CD4-positive, alpha-beta memory T cell (primary cell): ENCODE data around the gene ZNF79. TPM values are rescaled to one million over a fixed set of nuclear protein-coding genes. Genes with fewer than 3 reads are reported as not detected.

ENCODE experiments used
- CTCF ChIA-PET: fragments of 350-600 bp; sonication (Branson Sonifier 250); formaldehyde crosslinking; loops from one replicate; lab custom pipeline; 2021; ENCODE audit warnings: inconsistent platforms; ENCODE audit not compliant: partially characterized antibody; lab: Charles Lee
- POLR2A ChIA-PET: fragments of 350-600 bp; sonication (Branson Sonifier 250); formaldehyde crosslinking; loops from one replicate; lab custom pipeline; 2021; ENCODE audit not compliant: partially characterized antibody; lab: Charles Lee
- DNase-seq, 5 donors: peaks; one replicate each; pipeline versions ENCODE4 v3.0.0 to v3.0.0-alpha.2; 2020 to 2022; ENCODE audit warnings: mixed read lengths in 1 of 5
- H3K27ac ChIP-seq: one replicate; pipeline ENCODE4 v1.7.0; 2013; ENCODE audit warnings: low read depth, low read length
- H3K27me3 ChIP-seq: 2 replicates; pipeline ENCODE4 v1.7.0; 2013; ENCODE audit warnings: mild to moderate bottlenecking, low read length, moderate library complexity; ENCODE audit not compliant: insufficient read depth
- H3K36me3 ChIP-seq: 2 replicates; pipeline ENCODE4 v1.7.0; 2013; ENCODE audit warnings: mild to moderate bottlenecking, low read length, moderate library complexity; ENCODE audit not compliant: insufficient read depth
- H3K4me1 ChIP-seq: 2 replicates; pipeline ENCODE4 v1.7.0; 2013; ENCODE audit warnings: mild to moderate bottlenecking, low read length, moderate library complexity; ENCODE audit not compliant: insufficient read depth
- H3K4me3 ChIP-seq, 2 donors: one replicate each; pipeline ENCODE4 v1.7.0; 2013; ENCODE audit warnings: low read length in 2 of 2, mild to moderate bottlenecking in 1 of 2
- H3K9me3 ChIP-seq, 2 donors: one replicate each; pipeline ENCODE4 v1.7.0; 2013; ENCODE audit warnings: low read length in 2 of 2, control low read depth in 1 of 2; ENCODE audit not compliant: control insufficient read depth in 1 of 2
- H3K27ac Mint-ChIP-seq, 7 donors: one replicate each; pipeline ENCODE4 v1.8.0; 2020 to 2021; ENCODE audit warnings: mixed read lengths in 7 of 7, mild to moderate bottlenecking in 6 of 7, inconsistent platforms in 3 of 7, moderate library complexity in 3 of 7
- H3K27me3 Mint-ChIP-seq, 2 donors: one replicate each; pipeline ENCODE4 v1.8.0; 2020 to 2021; ENCODE audit warnings: mixed read lengths in 2 of 2
- H3K36me3 Mint-ChIP-seq, 2 donors: one replicate each; pipeline ENCODE4 v1.8.0; 2020 to 2021; ENCODE audit warnings: mixed read lengths in 2 of 2, inconsistent platforms in 1 of 2, mild to moderate bottlenecking in 1 of 2
- H3K4me1 Mint-ChIP-seq, 4 donors: one replicate each; pipeline ENCODE4 v1.8.0; 2020 to 2021; ENCODE audit warnings: mixed read lengths in 4 of 4, mild to moderate bottlenecking in 1 of 4
- H3K4me3 Mint-ChIP-seq, 8 donors: one replicate each; pipeline ENCODE4 v1.8.0; 2020 to 2021; ENCODE audit warnings: mixed read lengths in 8 of 8, mild to moderate bottlenecking in 7 of 8, moderate library complexity in 6 of 8, inconsistent platforms in 3 of 8
- H3K9me3 Mint-ChIP-seq, 8 donors: one replicate each; pipeline ENCODE4 v1.8.0; 2020 to 2021; ENCODE audit warnings: mixed read lengths in 8 of 8, mild to moderate bottlenecking in 5 of 8, inconsistent platforms in 3 of 8, moderate library complexity in 1 of 8
- intact Hi-C: fragments of 100-400 bp; cut with micrococcal nuclease; formaldehyde crosslinking; loops from one replicate; pipeline ENCODE4 v1.15.1; 2023
- polyA plus RNA-seq, 2 donors: library from polyadenylated mRNA; unstranded; fragments of 300-500 nt; fragmentation: Illumina TruSeq; gene quantifications; one replicate each; pipeline ENCODE4 v1.2.3, GENCODE V29; 2021
- total RNA-seq, 2 experiments: library from RNA; stranded (reverse); gene quantifications; one replicate each; pipeline ENCODE4 v1.2.3, GENCODE V29; 2021

ZNF79 gene
- total and polyA plus RNA-seq, 4 experiments from 2014 or later = 1.0 to 22.5 (median 14.0) TPM

DNA sequence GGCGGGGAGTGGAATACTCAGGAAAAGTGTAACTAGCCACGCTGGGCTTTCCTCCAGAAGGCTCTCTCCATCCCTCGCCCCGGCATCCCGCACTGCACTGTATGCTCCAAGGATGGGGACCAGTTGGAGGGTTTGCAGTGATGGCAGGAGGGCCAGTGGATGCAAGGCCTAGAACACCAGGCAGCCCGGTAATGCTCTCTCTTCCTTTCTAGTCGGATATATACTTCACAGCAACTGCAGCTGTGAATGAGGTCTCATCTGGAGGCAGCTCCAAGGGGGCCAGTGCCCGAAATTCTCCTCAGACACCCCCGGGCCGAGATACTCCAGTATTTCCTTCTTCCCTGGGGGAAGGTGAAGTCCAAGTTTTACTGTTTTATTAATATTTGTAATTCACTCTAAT is 37.2 kb upstream of the ZNF79 start:
- no peak for DNase-seq
- H3K27ac Mint-ChIP-seq = peak overlapping the region in 1 of 7 donors; percentile 58
- H3K27me3 ChIP-seq = peaks cover 54% of the 10 kb centered on the region
- no peak overlapping the region for H3K4me3 ChIP-seq
- no peaks in the 10 kb centered on the region for H3K36me3 Mint-ChIP-seq
- peaks cover 17 to 18% (median 17%) of the 10 kb centered on the region in 4 donors for H3K4me1 Mint-ChIP-seq
- no peaks in the 10 kb centered on the region for H3K36me3 ChIP-seq
- H3K27ac ChIP-seq = no peak overlapping the region
- H3K27me3 Mint-ChIP-seq = peaks cover 55 to 59% of the 10 kb centered on the region in 2 donors
- ChIA-PET CTCF (interaction anchor here (2.2 kb wide), 1 partner anchor 10 kb away, joined by 7 read pairs; the partner anchor contains the start of gene SLC2A8), POLR2A (interaction anchor here (0.8 to 3.6 kb wide), 3 partner anchors 10 to 162 kb away, joined by 3 to 30 read pairs (median 3); partner anchors contain the start of genes LRSAM1, RPL12 and SLC2A8)
- no peak overlapping the region for H3K4me3 Mint-ChIP-seq
- peaks cover 23% of the 10 kb centered on the region for H3K4me1 ChIP-seq
- H3K9me3 Mint-ChIP-seq = peaks cover 0 to 2% (median 0%) of the 10 kb centered on the region in 8 donors
- H3K9me3 ChIP-seq = no peaks in the 10 kb centered on the region
- intact Hi-C loops = no loop called here

DNA sequence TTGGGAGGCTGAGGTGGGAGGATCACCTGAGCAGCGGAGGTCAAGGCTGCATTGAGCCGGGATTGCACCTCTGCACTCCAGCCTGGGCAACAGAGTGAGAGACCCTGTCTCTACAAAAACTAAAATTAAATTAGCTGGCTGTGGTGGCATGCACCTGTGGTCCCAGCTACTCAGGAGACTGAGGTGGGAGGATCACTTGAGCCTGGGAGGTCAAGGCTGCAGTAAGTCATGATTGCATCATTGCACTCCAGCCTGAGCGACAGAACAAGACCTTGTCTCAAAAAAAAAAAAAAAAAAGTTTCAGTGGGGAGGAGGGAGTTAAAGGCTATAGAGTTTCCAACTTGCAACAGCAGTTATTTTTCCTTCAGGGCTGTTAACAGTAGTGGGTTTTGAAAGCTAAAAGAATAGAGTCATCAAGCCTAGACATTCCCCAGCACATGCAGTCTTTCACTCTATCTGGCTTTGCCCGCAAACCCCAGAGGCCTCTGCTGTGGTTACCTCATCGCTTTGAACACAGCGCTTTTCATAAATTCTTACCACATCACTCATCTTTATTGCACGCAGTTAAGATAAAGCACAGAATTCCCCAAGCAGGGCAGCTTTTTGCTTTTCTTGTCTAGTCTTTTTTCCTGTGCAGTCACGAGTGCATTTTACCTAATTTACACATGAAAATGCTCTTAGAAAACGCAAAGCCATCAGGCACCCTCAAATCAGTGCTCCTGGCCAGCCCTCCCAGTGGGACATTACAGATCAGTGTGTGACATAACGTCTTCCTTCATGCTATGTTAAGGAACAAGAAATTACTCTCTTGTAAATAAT is 35.9 kb upstream of the ZNF79 start:
- H3K4me3 ChIP-seq = no peak overlapping the region
- POLR2A ChIA-PET = interaction anchor here (1.2 to 3.6 kb wide), 5 partner anchors 9 to 402 kb away, joined by 3 to 30 read pairs (median 7); partner anchors contain the start of genes LRSAM1, RPL12 and SLC2A8
- intact Hi-C loops = loop anchor here (1.0 to 2.0 kb wide), 4 partner anchors 8 to 402 kb away; partner anchors contain the start of genes LRSAM1, RPL12 and ZNF79
- peaks cover 0 to 2% (median 0%) of the 10 kb centered on the region in 8 donors for H3K9me3 Mint-ChIP-seq
- peak; percentile 90 to 95 (median 93) for DNase-seq
- peaks cover 23% of the 10 kb centered on the region for H3K4me1 ChIP-seq
- peak overlapping the region; percentile 39 to 93 (median 82) for H3K27ac Mint-ChIP-seq
- peaks cover 56 to 65% of the 10 kb centered on the region in 2 donors for H3K27me3 Mint-ChIP-seq
- no peaks in the 10 kb centered on the region for H3K36me3 ChIP-seq
- no peaks in the 10 kb centered on the region for H3K9me3 ChIP-seq
- peaks cover 66% of the 10 kb centered on the region for H3K27me3 ChIP-seq
- H3K36me3 Mint-ChIP-seq = no peaks in the 10 kb centered on the region
- H3K4me3 Mint-ChIP-seq = peak overlapping the region in 6 of 8 donors; percentile 40 to 69 (median 54)
- CTCF ChIA-PET = interaction anchor here (0.7 to 2.2 kb wide), 2 partner anchors 9 to 46 kb away, joined by 4 to 7 read pairs; partner anchors contain the start of gene SLC2A8
- H3K4me1 Mint-ChIP-seq = peaks cover 17 to 18% (median 18%) of the 10 kb centered on the region in 4 donors
- H3K27ac ChIP-seq = no peak overlapping the region

DNA sequence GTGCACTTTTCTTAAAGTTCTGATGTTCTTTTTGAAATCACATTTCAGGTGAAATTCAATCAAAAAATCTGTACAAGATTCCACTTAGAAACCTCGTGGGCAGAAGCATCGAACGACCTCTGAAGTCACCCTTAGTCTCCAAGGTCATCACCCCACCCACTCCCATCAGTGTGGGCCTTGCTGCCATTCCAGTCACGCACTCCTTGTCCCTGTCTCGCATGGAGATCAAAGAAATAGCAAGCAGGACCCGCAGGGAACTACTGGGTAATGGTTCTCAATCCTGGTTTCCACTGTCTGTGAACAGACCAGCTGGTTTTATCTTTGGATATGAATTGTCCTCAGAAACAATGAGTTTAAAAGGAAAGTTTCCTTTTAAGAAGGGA is 35.3 kb upstream of the ZNF79 start:
- Mint-ChIP-seq H3K27me3 (peaks cover 57 to 64% of the 10 kb centered on the region in 2 donors), H3K27ac (peak overlapping the region; percentile 39 to 93 (median 82)), H3K36me3 (no peaks in the 10 kb centered on the region), H3K9me3 (peaks cover 0 to 2% (median 0%) of the 10 kb centered on the region in 8 donors), H3K4me1 (peaks cover 17 to 18% (median 18%) of the 10 kb centered on the region in 4 donors), H3K4me3 (peak overlapping the region in 4 of 8 donors; percentile 40 to 69 (median 50))
- intact Hi-C loops = loop anchor here (1.0 to 2.0 kb wide), 4 partner anchors 7 to 403 kb away; partner anchors contain the start of genes LRSAM1, RPL12 and ZNF79
- DNase-seq = no peak
- Histone ChIP-seq H3K27me3 (peaks cover 66% of the 10 kb centered on the region), H3K4me3 (no peak overlapping the region), H3K27ac (no peak overlapping the region), H3K36me3 (no peaks in the 10 kb centered on the region), H3K4me1 (peaks cover 23% of the 10 kb centered on the region), H3K9me3 (no peaks in the 10 kb centered on the region)
- POLR2A ChIA-PET = interaction anchor here (0.6 to 3.6 kb wide), 5 partner anchors 8 to 442 kb away, joined by 3 to 30 read pairs (median 7); partner anchors contain the start of genes LRSAM1, RPL12 and SLC2A8
- CTCF ChIA-PET = interaction anchor here (0.7 to 2.2 kb wide), 2 partner anchors 8 to 46 kb away, joined by 4 to 7 read pairs; partner anchors contain the start of gene SLC2A8

GRCh38 chr9:127389381-127390247 is 34.6 kb upstream of the ZNF79 start:
- Histone ChIP-seq H3K36me3 (no peaks in the 10 kb centered on the region), H3K4me3 (no peak overlapping the region), H3K9me3 (no peaks in the 10 kb centered on the region), H3K27ac (no peak overlapping the region), H3K4me1 (peaks cover 23% of the 10 kb centered on the region), H3K27me3 (peaks cover 62% of the 10 kb centered on the region)
- POLR2A ChIA-PET = interaction anchor here (0.6 to 3.6 kb wide), 3 partner anchors 7 to 441 kb away, joined by 3 to 30 read pairs (median 19); partner anchors contain the start of genes LRSAM1, RPL12 and SLC2A8
- peaks cover 15 to 18% (median 18%) of the 10 kb centered on the region in 4 donors for H3K4me1 Mint-ChIP-seq
- CTCF ChIA-PET = no interaction called here
- H3K4me3 Mint-ChIP-seq = no peak overlapping the region
- H3K27ac Mint-ChIP-seq = peak overlapping the region in 2 of 7 donors; percentile 82 to 93
- no peaks in the 10 kb centered on the region for H3K36me3 Mint-ChIP-seq
- peaks cover 50 to 57% of the 10 kb centered on the region in 2 donors for H3K27me3 Mint-ChIP-seq
- H3K9me3 Mint-ChIP-seq = peaks cover 0 to 2% (median 0%) of the 10 kb centered on the region in 8 donors
- intact Hi-C loops = loop anchor here (2.0 kb wide), 1 partner anchor 61 kb away; the partner anchor contains the start of genes LRSAM1 and RPL12
- DNase-seq = no peak

DNA sequence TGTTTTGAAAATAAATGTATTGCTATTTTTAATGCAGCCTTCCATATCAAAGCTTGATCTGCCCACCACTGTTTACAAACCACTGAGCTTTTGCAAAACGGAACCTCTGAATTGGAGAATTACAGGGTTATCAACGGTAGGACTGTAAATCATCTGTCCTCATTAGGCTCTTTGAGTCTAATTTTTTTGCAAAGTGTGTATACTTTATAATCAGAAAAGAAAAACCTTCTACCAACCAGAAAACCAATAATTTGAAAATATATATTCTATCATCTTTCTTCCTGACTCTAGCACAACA is 34.0 kb upstream of the ZNF79 start:
- Histone ChIP-seq H3K4me1 (peaks cover 23% of the 10 kb centered on the region), H3K27ac (no peak overlapping the region), H3K36me3 (no peaks in the 10 kb centered on the region), H3K27me3 (peaks cover 59% of the 10 kb centered on the region), H3K4me3 (no peak overlapping the region), H3K9me3 (no peaks in the 10 kb centered on the region)
- peaks cover 49 to 55% of the 10 kb centered on the region in 2 donors for H3K27me3 Mint-ChIP-seq
- intact Hi-C loops = no loop called here
- ChIA-PET CTCF (no interaction called here), POLR2A (interaction anchor here (3.6 kb wide), 1 partner anchor 60 kb away, joined by 30 read pairs; the partner anchor contains the start of genes LRSAM1 and RPL12)
- H3K4me3 Mint-ChIP-seq = no peak overlapping the region
- peaks cover 0 to 2% (median 0%) of the 10 kb centered on the region in 8 donors for H3K9me3 Mint-ChIP-seq
- peaks cover 15 to 18% (median 18%) of the 10 kb centered on the region in 4 donors for H3K4me1 Mint-ChIP-seq
- no peak for DNase-seq
- H3K36me3 Mint-ChIP-seq = no peaks in the 10 kb centered on the region
- no peak overlapping the region for H3K27ac Mint-ChIP-seq

DNA sequence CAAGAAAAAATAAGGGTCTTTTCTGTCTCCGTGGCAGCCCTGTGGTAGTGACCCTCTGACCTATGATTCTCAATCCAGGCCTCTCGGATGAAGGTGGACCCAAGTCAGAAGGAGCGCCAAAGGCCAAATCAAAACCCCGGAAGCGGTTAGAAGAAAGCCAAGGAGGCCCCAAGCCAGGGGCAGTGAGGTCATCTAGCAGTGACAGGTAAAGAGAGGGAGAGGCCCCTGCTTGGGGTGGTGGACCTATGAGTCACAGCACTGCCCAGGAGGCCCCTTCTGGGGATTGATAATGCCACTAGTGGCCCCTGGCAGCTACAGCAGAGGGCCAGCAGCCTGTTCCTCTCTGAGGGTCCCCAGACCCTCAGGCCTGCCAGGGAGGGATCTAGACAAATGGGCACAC is 33.6 kb upstream of the ZNF79 start:
- H3K36me3 Mint-ChIP-seq = no peaks in the 10 kb centered on the region
- no peaks in the 10 kb centered on the region for H3K9me3 ChIP-seq
- H3K4me3 ChIP-seq = no peak overlapping the region
- H3K4me1 ChIP-seq = peaks cover 23% of the 10 kb centered on the region
- ChIA-PET CTCF (no interaction called here), POLR2A (interaction anchor here (3.6 kb wide), 1 partner anchor 60 kb away, joined by 30 read pairs; the partner anchor contains the start of genes LRSAM1 and RPL12)
- DNase-seq = no peak
- intact Hi-C loops = no loop called here
- H3K27ac Mint-ChIP-seq = no peak overlapping the region
- H3K36me3 ChIP-seq = no peaks in the 10 kb centered on the region
- H3K9me3 Mint-ChIP-seq = peaks cover 0 to 1% (median 0%) of the 10 kb centered on the region in 8 donors
- peaks cover 16 to 18% (median 18%) of the 10 kb centered on the region in 4 donors for H3K4me1 Mint-ChIP-seq
- H3K27me3 ChIP-seq = peaks cover 57% of the 10 kb centered on the region
- H3K27me3 Mint-ChIP-seq = peaks cover 49 to 53% of the 10 kb centered on the region in 2 donors
- no peak overlapping the region for H3K27ac ChIP-seq
- H3K4me3 Mint-ChIP-seq = no peak overlapping the region
